ENCODE data around the gene PRKAR1B.

DNA sequence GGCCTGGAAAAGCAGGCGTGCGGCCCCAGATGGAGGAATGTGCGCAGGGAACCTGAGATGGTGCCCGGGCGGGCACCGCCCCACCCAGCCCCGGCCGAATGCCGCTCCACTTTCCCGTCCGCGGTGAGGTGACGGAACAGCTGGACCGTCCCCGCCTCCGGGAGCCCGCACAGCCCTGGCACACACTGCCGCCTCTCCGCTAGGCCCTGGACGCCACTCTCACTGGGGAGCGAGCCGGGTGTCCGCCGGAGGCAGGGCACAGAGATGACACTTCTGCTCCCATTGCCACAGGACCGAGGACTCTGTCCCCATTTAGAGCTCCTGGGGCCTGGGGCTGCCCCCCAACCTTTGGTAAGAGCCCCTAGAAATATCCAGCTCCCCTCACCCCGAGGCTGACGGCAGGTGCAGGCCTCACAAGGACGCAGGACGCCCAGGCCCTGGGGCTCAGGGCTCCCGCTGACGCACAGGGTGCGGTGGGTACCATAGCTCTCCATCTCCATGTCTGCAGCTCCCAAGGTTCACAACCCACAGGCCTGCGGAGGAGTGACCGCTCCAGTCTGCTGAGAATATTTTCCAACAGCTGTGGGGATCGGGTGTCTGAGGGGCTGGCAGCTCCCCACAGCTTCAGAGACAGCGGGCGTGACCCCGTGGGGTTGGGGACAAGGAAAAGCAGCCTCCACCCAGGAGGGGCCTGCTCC lies 155.2 kb downstream of the PRKAR1B start:
- no peak for TF ChIP-seq CTCF (IDR thresholded peaks at IDR 0.05 in 4 of 5, conservative IDR thresholded peaks at IDR 0.05 in 1 of 5)
- TF ChIP-seq POLR2A (IDR thresholded peaks at IDR 0.05): no peak

Data from gastrocnemius medialis (tissue), 4 donors.